ENCODE results near the gene CFAP57. TPM values are rescaled to one million over a fixed set of nuclear protein-coding genes. Genes with fewer than 3 reads are reported as not detected.

CFAP57 gene
- total RNA-seq, 4 donors from 2014 or later, result 2.1 to 5.6 (median 4.1) TPM

GRCh38 chr1:43237121-43237520 lies 65.0 kb downstream of the CFAP57 start:
- no peaks in the 10 kb centered on the region for H3K27me3 ChIP-seq
- H3K36me3 ChIP-seq, result no peaks in the 10 kb centered on the region
- H3K4me1 ChIP-seq, result peaks cover 19 to 36% of the 10 kb centered on the region in 2 donors
- H3K27ac ChIP-seq, result no peak overlapping the region
- DNase-seq, result no peak
- WGBS, 2 donors, result 62 to 71% methylated on average over 1 of the region's 1 CpG
- intact Hi-C loops (cut with DNase I), result loop anchor here (5.0 kb wide), 1 partner anchor 180 kb away; no protein-coding TSS in a partner anchor
- no peaks in the 10 kb centered on the region for H3K9me3 ChIP-seq
- H3K4me3 ChIP-seq (replicated peaks in 1 of 3), result no peak overlapping the region
- TF ChIP-seq CTCF (IDR thresholded peaks at IDR 0.05) (no peak), POLR2A (IDR thresholded peaks at IDR 0.05) (no peak)

- Histone ChIP-seq H3K4me1 (peaks cover 19 to 36% of the 10 kb centered on the region in 2 donors), H3K9me3 (no peaks in the 10 kb centered on the region), H3K27me3 (no peaks in the 10 kb centered on the region), H3K36me3 (no peaks in the 10 kb centered on the region), H3K27ac (peak overlapping the region in 2 of 3 donors; percentile 3 to 42), H3K4me3 (replicated peaks in 1 of 3) (no peak overlapping the region)
- DNase-seq, result peak; percentile 83
- WGBS, 2 donors, result 8 to 11% methylated on average over 5 of the region's 5 CpGs
- TF ChIP-seq CTCF (IDR thresholded peaks at IDR 0.05) (peak; percentile 50 to 87 (median 80)), POLR2A (IDR thresholded peaks at IDR 0.05) (no peak)
- intact Hi-C loops (cut with DNase I), result loop anchor here (5.0 kb wide), 1 partner anchor 179 kb away; no protein-coding TSS in a partner anchor
Measured at GRCh38 chr1:43238085-43238484, 66.0 kb downstream of the CFAP57 start.

GRCh38 chr1:43238991-43239469 lies 66.9 kb downstream of the CFAP57 start:
- peak; percentile 93 to 94 for DNase-seq
- WGBS, 2 donors, result 34 to 37% methylated on average over 3 of the region's 3 CpGs
- no peak overlapping the region for H3K4me3 ChIP-seq (replicated peaks in 1 of 3)
- TF ChIP-seq CTCF (IDR thresholded peaks at IDR 0.05) (no peak), POLR2A (IDR thresholded peaks at IDR 0.05) (no peak)
- intact Hi-C loops (cut with DNase I), result loop anchor here (5.0 kb wide), 1 partner anchor 178 kb away; no protein-coding TSS in a partner anchor
- peak overlapping the region in 2 of 3 donors; percentile 43 to 54 for H3K27ac ChIP-seq
- H3K9me3 ChIP-seq, result no peaks in the 10 kb centered on the region
- peaks cover 19 to 36% of the 10 kb centered on the region in 2 donors for H3K4me1 ChIP-seq
- no peaks in the 10 kb centered on the region for H3K36me3 ChIP-seq
- H3K27me3 ChIP-seq, result no peaks in the 10 kb centered on the region

GRCh38 chr1:43239484-43239883 lies 67.4 kb downstream of the CFAP57 start:
- H3K4me3 ChIP-seq (replicated peaks in 1 of 3), result no peak overlapping the region
- intact Hi-C loops (cut with DNase I), result loop anchor here (5.0 kb wide), 1 partner anchor 178 kb away; no protein-coding TSS in a partner anchor

More at GRCh38 chr1:43239484-43239883, 67.4 kb downstream of the CFAP57 start:
- H3K4me1 ChIP-seq, result peaks cover 19 to 36% of the 10 kb centered on the region in 2 donors
- no peak for DNase-seq
- WGBS, 2 donors, result 66 to 76% methylated on average over 3 of the region's 3 CpGs
- no peaks in the 10 kb centered on the region for H3K27me3 ChIP-seq
- no peaks in the 10 kb centered on the region for H3K9me3 ChIP-seq
- H3K27ac ChIP-seq, result peak overlapping the region in 2 of 3 donors; percentile 43 to 54
- TF ChIP-seq POLR2A (IDR thresholded peaks at IDR 0.05), result no peak
- no peak for TF ChIP-seq CTCF (IDR thresholded peaks at IDR 0.05)
- no peaks in the 10 kb centered on the region for H3K36me3 ChIP-seq
